Activated naive CD4-positive, alpha-beta T cell treated with anti-CD3 and anti-CD28 coated beads, Interleukin-2, amount 10 ng/mL, durations not matched to agents 7 days and 5 days (primary cell): Measurements from ENCODE around the gene ZNF423.

Experiments used
- CTCF ChIA-PET: fragments of 350-600 bp; sonication (Branson Sonifier 250); formaldehyde crosslinking; loops from one replicate; lab custom pipeline; 2021; ENCODE audit warnings: antibody characterized with exemption; lab: Charles Lee
- DNase-seq: peaks from one replicate; pipeline ENCODE4 v3.0.0-alpha.2; 2020
- H3K27ac Mint-ChIP-seq: one replicate; pipeline ENCODE4 v1.8.0; 2021; ENCODE audit warnings: mild to moderate bottlenecking, moderate library complexity, mixed read lengths
- H3K27me3 Mint-ChIP-seq: one replicate; pipeline ENCODE4 v1.8.0; 2021; ENCODE audit warnings: mild to moderate bottlenecking, mixed read lengths
- H3K36me3 Mint-ChIP-seq: one replicate; pipeline ENCODE4 v1.8.0; 2021; ENCODE audit warnings: mixed read lengths
- H3K4me1 Mint-ChIP-seq: one replicate; pipeline ENCODE4 v1.8.0; 2021; ENCODE audit warnings: mixed read lengths
- H3K4me3 Mint-ChIP-seq: one replicate; pipeline ENCODE4 v1.8.0; 2021; ENCODE audit warnings: mild to moderate bottlenecking, moderate library complexity, mixed read lengths
- H3K9me3 Mint-ChIP-seq: one replicate; pipeline ENCODE4 v1.8.0; 2021; ENCODE audit warnings: mixed read lengths

The ZNF423 gene

GRCh38 chr16:49833085-49833484 lies 22.8 kb downstream of the ZNF423 start:
- CTCF ChIA-PET, result interaction anchor here (1.7 kb wide), 1 partner anchor 44 kb away, joined by 5 read pairs; no protein-coding TSS in a partner anchor
- no peaks in the 10 kb centered on the region for H3K4me1 Mint-ChIP-seq
- no peaks in the 10 kb centered on the region for H3K9me3 Mint-ChIP-seq
- no peaks in the 10 kb centered on the region for H3K36me3 Mint-ChIP-seq
- H3K27ac Mint-ChIP-seq, result no peak overlapping the region
- DNase-seq, result no peak
- H3K27me3 Mint-ChIP-seq, result peaks cover 25% of the 10 kb centered on the region
- no peak overlapping the region for H3K4me3 Mint-ChIP-seq

- H3K4me3 Mint-ChIP-seq, result no peak overlapping the region
- no peaks in the 10 kb centered on the region for H3K4me1 Mint-ChIP-seq
- H3K9me3 Mint-ChIP-seq, result no peaks in the 10 kb centered on the region
- no peaks in the 10 kb centered on the region for H3K36me3 Mint-ChIP-seq
- no peak overlapping the region for H3K27ac Mint-ChIP-seq
- DNase-seq, result no peak
- peaks cover 16% of the 10 kb centered on the region for H3K27me3 Mint-ChIP-seq
- CTCF ChIA-PET, result interaction anchor here (1.7 kb wide), 1 partner anchor 45 kb away, joined by 5 read pairs; no protein-coding TSS in a partner anchor
Observed at GRCh38 chr16:49832177-49832576, 23.7 kb downstream of the ZNF423 start.

GRCh38 chr16:49830873-49831272 lies 25.0 kb downstream of the ZNF423 start:
- no peak for DNase-seq
- H3K9me3 Mint-ChIP-seq, result no peaks in the 10 kb centered on the region
- no peak overlapping the region for H3K4me3 Mint-ChIP-seq
- no peak overlapping the region for H3K27ac Mint-ChIP-seq
- CTCF ChIA-PET, result interaction anchor here (1.3 kb wide), 1 partner anchor 27 kb away, joined by 7 read pairs; no protein-coding TSS in a partner anchor
- H3K4me1 Mint-ChIP-seq, result no peaks in the 10 kb centered on the region
- H3K36me3 Mint-ChIP-seq, result no peaks in the 10 kb centered on the region
- peaks cover 14% of the 10 kb centered on the region for H3K27me3 Mint-ChIP-seq

GRCh38 chr16:49828533-49829267 lies 27.2 kb downstream of the ZNF423 start:
- DNase-seq, result no peak
- Mint-ChIP-seq H3K27me3 (peaks cover 21% of the 10 kb centered on the region), H3K27ac (no peak overlapping the region), H3K9me3 (no peaks in the 10 kb centered on the region), H3K4me3 (no peak overlapping the region), H3K4me1 (no peaks in the 10 kb centered on the region), H3K36me3 (no peaks in the 10 kb centered on the region)
- CTCF ChIA-PET, result no interaction called here

- no peak overlapping the region for H3K4me3 Mint-ChIP-seq
- CTCF ChIA-PET, result no interaction called here
- H3K27ac Mint-ChIP-seq, result no peak overlapping the region
- peaks cover 21% of the 10 kb centered on the region for H3K27me3 Mint-ChIP-seq
- no peak for DNase-seq
- H3K9me3 Mint-ChIP-seq, result no peaks in the 10 kb centered on the region
- no peaks in the 10 kb centered on the region for H3K36me3 Mint-ChIP-seq
- H3K4me1 Mint-ChIP-seq, result no peaks in the 10 kb centered on the region
Observed at GRCh38 chr16:49827805-49828438, 28.0 kb downstream of the ZNF423 start.

- Mint-ChIP-seq H3K4me1 (no peaks in the 10 kb centered on the region), H3K27me3 (peaks cover 21% of the 10 kb centered on the region), H3K27ac (no peak overlapping the region), H3K36me3 (no peaks in the 10 kb centered on the region), H3K4me3 (no peak overlapping the region), H3K9me3 (no peaks in the 10 kb centered on the region)
- CTCF ChIA-PET, result no interaction called here
- DNase-seq, result no peak
Observed at GRCh38 chr16:49826515-49826914, 29.4 kb downstream of the ZNF423 start.

GRCh38 chr16:49825041-49825440 lies 30.9 kb downstream of the ZNF423 start:
- Mint-ChIP-seq H3K4me3 (no peak overlapping the region), H3K27me3 (peaks cover 15% of the 10 kb centered on the region), H3K36me3 (no peaks in the 10 kb centered on the region), H3K9me3 (no peaks in the 10 kb centered on the region), H3K27ac (no peak overlapping the region), H3K4me1 (no peaks in the 10 kb centered on the region)
- CTCF ChIA-PET, result no interaction called here
- DNase-seq, result no peak

- Mint-ChIP-seq H3K36me3 (no peaks in the 10 kb centered on the region), H3K4me3 (no peak overlapping the region), H3K9me3 (no peaks in the 10 kb centered on the region), H3K4me1 (no peaks in the 10 kb centered on the region), H3K27ac (no peak overlapping the region), H3K27me3 (peaks cover 14% of the 10 kb centered on the region)
- DNase-seq, result no peak
- CTCF ChIA-PET, result no interaction called here
Observed at GRCh38 chr16:49824593-49824992, 31.3 kb downstream of the ZNF423 start.

- Mint-ChIP-seq H3K27me3 (peaks cover 12% of the 10 kb centered on the region), H3K36me3 (no peaks in the 10 kb centered on the region), H3K4me3 (no peak overlapping the region), H3K4me1 (no peaks in the 10 kb centered on the region), H3K9me3 (no peaks in the 10 kb centered on the region), H3K27ac (no peak overlapping the region)
- CTCF ChIA-PET, result no interaction called here
- no peak for DNase-seq
Observed at GRCh38 chr16:49822649-49823370, 33.1 kb downstream of the ZNF423 start.

GRCh38 chr16:49821614-49822282 lies 34.2 kb downstream of the ZNF423 start:
- Mint-ChIP-seq H3K27me3 (peaks cover 7% of the 10 kb centered on the region), H3K36me3 (no peaks in the 10 kb centered on the region), H3K4me3 (no peak overlapping the region), H3K9me3 (no peaks in the 10 kb centered on the region), H3K4me1 (no peaks in the 10 kb centered on the region), H3K27ac (no peak overlapping the region)
- no peak for DNase-seq
- CTCF ChIA-PET, result interaction anchor here (0.6 kb wide), 1 partner anchor 1366 kb away, joined by 3 read pairs; no protein-coding TSS in a partner anchor

GRCh38 chr16:49821156-49821555 lies 34.8 kb downstream of the ZNF423 start:
- Mint-ChIP-seq H3K27ac (no peak overlapping the region), H3K27me3 (peaks cover 6% of the 10 kb centered on the region), H3K36me3 (no peaks in the 10 kb centered on the region), H3K9me3 (no peaks in the 10 kb centered on the region), H3K4me1 (no peaks in the 10 kb centered on the region), H3K4me3 (no peak overlapping the region)
- no peak for DNase-seq
- CTCF ChIA-PET, result no interaction called here

- CTCF ChIA-PET, result no interaction called here
- no peaks in the 10 kb centered on the region for H3K9me3 Mint-ChIP-seq
- H3K4me3 Mint-ChIP-seq, result no peak overlapping the region
Observed at GRCh38 chr16:49817754-49818507, 38.0 kb downstream of the ZNF423 start.

GRCh38 chr16:49816875-49817274 lies 39.0 kb downstream of the ZNF423 start:
- Mint-ChIP-seq H3K4me3 (no peak overlapping the region), H3K9me3 (no peaks in the 10 kb centered on the region), H3K4me1 (no peaks in the 10 kb centered on the region), H3K27ac (no peak overlapping the region), H3K36me3 (no peaks in the 10 kb centered on the region), H3K27me3 (no peaks in the 10 kb centered on the region)
- CTCF ChIA-PET, result no interaction called here
- no peak for DNase-seq

More at GRCh38 chr16:49817754-49818507, 38.0 kb downstream of the ZNF423 start:
- no peaks in the 10 kb centered on the region for H3K36me3 Mint-ChIP-seq
- no peaks in the 10 kb centered on the region for H3K4me1 Mint-ChIP-seq
- no peaks in the 10 kb centered on the region for H3K27me3 Mint-ChIP-seq
- DNase-seq, result no peak
- no peak overlapping the region for H3K27ac Mint-ChIP-seq
